ENCODE measurements around the gene ENG.

The ENG gene

GRCh38 chr9:127814619-127815511 is 39.6 kb downstream of the ENG start:
- H3K4me3 ChIP-seq (ENCODE audit: low read depth, low read length), result no peak overlapping the region
- no peak for TF ChIP-seq CTCF (IDR thresholded peaks at IDR 0.05; ENCODE audit: low read depth, low read length)

GRCh38 chr9:127813686-127814226 is 40.7 kb downstream of the ENG start:
- H3K4me3 ChIP-seq (ENCODE audit: low read depth, low read length), result no peak overlapping the region
- TF ChIP-seq CTCF (IDR thresholded peaks at IDR 0.05; ENCODE audit: low read depth, low read length), result no peak

- TF ChIP-seq CTCF (IDR thresholded peaks at IDR 0.05; ENCODE audit: low read depth, low read length), result no peak
- H3K4me3 ChIP-seq (ENCODE audit: low read depth, low read length), result no peak overlapping the region
These were observed 41.4 kb downstream of the ENG start for GRCh38 chr9:127812936-127813675.

GRCh38 chr9:127812011-127812410 is 42.4 kb downstream of the ENG start:
- no peak overlapping the region for H3K4me3 ChIP-seq (ENCODE audit: low read depth, low read length)
- no peak for TF ChIP-seq CTCF (IDR thresholded peaks at IDR 0.05; ENCODE audit: low read depth, low read length)

- no peak for TF ChIP-seq CTCF (IDR thresholded peaks at IDR 0.05; ENCODE audit: low read depth, low read length)
- H3K4me3 ChIP-seq (ENCODE audit: low read depth, low read length), result no peak overlapping the region
These were observed 43.9 kb downstream of the ENG start for GRCh38 chr9:127810378-127811187.

- no peak overlapping the region for H3K4me3 ChIP-seq (ENCODE audit: low read depth, low read length)
- no peak for TF ChIP-seq CTCF (IDR thresholded peaks at IDR 0.05; ENCODE audit: low read depth, low read length)
These were observed 44.7 kb downstream of the ENG start for GRCh38 chr9:127809540-127810377.

All from WI38 (cell line).